Urinary bladder (tissue), 4 donors: ENCODE results near the gene PSMA5. TPM values are rescaled to one million over a fixed set of nuclear protein-coding genes. Genes with fewer than 3 reads are reported as not detected.
"Not testable (repeated sequence)": the region's sequence is repeated elsewhere in the genome, so short reads cannot be mapped to it uniquely, and the experiment has no call there.

Experiments used
- DNase-seq: peaks from one replicate; pipeline ENCODE4 v3.0.0-alpha.2; 2015; ENCODE audit errors: extremely low spot score
- H3K27ac ChIP-seq: one replicate; pipeline ENCODE4 v1.5.1; 2013; ENCODE audit warnings: low read depth, mild to moderate bottlenecking, moderate library complexity
- H3K36me3 ChIP-seq: one replicate; pipeline ENCODE4 v1.6.1; 2013; ENCODE audit warnings: mild to moderate bottlenecking, moderate library complexity; ENCODE audit not compliant: insufficient read depth
- H3K4me1 ChIP-seq: one replicate; pipeline ENCODE4 v1.6.1; 2013; ENCODE audit warnings: mild to moderate bottlenecking, moderate library complexity; ENCODE audit not compliant: insufficient read depth
- H3K4me3 ChIP-seq: one replicate; pipeline ENCODE4 v1.5.1; 2013; ENCODE audit warnings: low read depth, low read length
- WGBS: extraction: QIAGEN DNeasy Blood & Tissue Kit; methylation state at CpG from one replicate; pipeline ENCODE4 v1.1.7; 2013; 5-methylcytosine and 5-hydroxymethylcytosine counted together
- polyA plus RNA-seq: library from polyadenylated mRNA; stranded (reverse); fragments of 200-250 nt; gene quantifications from one replicate; pipeline ENCODE4 v1.2.3, GENCODE V29; 2013
- total RNA-seq: library from RNA; depleted of rRNA; stranded (reverse); fragments of >200 nt; gene quantifications from one replicate; pipeline ENCODE4 v1.2.3, GENCODE V29; 2014
- donor health status: healthy with polysubstance abuse.
- donor health status: healthy.

Gene PSMA5
- total and polyA plus RNA-seq, 2 donors: 35.5 to 53.5 TPM

DNA sequence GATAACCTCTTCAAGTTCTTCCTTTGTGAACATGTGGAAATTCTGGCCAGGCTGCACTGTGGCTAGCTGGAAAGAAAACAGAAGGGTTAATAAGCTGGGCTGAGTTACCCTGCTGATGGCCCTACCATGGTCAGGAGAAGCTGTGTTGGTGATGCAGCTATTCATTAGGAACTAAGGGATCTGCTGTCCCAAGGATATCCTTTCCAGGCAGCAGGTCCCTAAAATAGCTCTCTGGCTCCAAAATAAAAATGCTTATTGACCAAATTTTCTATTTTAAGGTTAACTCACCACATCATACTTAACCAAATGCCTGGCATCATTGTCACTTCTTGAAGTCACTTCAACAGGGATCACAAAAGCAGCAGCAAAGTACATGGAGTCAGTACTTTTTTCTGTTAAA is 24.2 kb downstream of the PSMA5 start:
- no peaks in the 10 kb centered on the region for H3K4me1 ChIP-seq
- DNase-seq: no peak
- H3K4me3 ChIP-seq: no peak overlapping the region
- no peaks in the 10 kb centered on the region for H3K36me3 ChIP-seq
- no peak overlapping the region for H3K27ac ChIP-seq

DNA sequence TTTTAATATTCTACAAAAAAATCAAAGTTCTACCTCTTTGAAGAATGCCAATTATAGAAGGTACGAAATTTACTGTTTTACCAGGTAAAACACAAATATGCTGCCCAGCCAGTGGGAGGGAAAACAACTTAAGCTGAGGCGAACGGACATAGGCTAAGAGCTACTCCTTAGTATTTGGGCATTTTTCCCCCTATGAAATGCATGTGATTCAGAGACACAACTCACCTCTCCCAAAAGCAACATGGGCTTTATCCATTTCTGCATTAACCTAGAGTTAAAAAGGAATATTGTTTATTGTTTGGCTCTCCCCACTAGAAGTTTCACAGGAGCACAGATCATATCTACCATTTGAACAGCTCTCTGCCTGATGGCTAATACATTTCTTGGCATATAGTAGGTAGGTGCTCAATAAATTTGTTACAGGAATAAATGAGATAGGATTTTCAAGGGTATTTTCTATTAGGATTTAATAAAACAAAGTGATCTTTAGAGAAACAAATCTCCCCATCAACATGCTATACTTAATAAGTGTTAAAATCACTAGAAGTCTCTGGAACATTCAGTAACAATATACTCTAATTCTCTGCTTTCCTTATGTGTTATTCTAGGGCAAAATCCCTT is 26.1 kb downstream of the PSMA5 start:
- no peak for DNase-seq
- no peak overlapping the region for H3K27ac ChIP-seq
- no peaks in the 10 kb centered on the region for H3K4me1 ChIP-seq
- 90% methylated on average over 3 of the region's 3 CpGs for WGBS
- H3K36me3 ChIP-seq: no peaks in the 10 kb centered on the region
- no peak overlapping the region for H3K4me3 ChIP-seq

DNA sequence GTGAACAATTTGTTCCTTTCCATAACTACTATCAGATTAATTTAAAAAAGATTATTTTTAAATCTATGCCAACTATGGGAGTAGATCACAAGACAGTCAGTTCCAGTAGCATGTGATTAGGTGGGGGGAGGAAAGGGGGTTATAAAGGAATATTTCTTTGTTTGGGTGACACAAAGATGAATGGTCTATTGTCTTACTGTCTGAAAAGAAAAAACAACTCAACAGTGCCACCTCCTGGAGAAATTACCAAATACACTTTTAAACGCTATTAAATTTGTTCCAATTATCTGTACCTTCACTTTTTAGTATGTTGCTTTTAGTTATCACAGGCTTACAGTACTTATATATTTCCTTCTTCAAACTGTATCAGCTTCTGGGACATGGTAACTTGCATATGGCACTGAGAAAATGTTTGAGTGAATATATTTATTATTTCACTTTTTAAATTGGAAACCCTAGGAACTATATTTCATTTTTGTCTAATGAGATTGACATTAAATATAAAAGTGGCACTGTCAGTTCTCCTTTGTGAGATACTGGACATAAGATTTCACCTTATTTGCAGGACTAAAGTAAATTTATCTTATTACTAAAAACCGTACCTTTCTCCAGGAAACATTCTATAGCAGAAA is 26.8 kb downstream of the PSMA5 start:
- Histone ChIP-seq H3K4me1 (no peaks in the 10 kb centered on the region), H3K27ac (no peak overlapping the region), H3K36me3 (no peaks in the 10 kb centered on the region), H3K4me3 (no peak overlapping the region)
- DNase-seq: no peak
- 45% methylated on average over 2 of the region's 2 CpGs for WGBS

DNA sequence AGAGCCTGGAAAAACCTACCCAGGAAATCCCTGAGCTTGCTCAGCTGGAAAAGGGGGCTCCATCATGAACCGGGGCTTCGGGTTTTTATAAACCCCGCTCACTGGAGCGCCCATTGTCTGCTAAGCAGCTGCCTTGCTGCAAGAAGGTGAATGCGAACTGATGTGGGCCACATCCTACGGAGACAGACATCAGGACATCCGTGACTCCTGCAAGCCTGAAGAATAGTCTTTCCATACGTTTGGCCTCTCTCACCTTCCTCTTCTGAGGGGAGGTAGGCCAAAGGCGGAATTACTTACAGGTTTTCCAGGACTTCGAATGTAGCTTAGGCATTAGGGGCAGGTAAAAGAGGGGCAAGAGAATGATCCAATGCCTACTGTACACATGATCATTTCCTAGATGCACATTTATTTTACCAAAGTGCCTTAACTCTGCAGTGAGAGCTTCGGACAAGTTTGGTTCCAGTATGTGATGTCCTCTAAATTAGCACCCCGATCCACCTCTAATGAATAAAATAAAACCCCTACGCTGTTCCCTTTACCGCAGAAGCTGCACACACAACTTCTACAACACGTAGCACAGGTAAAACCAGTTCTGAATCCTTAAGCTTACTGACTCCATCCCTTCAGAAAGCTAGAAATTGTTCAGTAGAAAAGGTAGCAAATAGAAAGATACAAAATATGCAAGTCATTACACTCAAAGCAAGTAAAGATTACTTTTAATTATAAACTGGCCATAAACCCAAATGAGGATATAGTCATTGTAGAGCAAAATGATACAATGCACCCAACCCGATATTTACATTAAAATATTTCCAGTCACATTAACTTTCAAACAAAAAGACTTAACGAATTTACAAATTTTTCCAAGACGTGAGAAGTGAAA is 27.7 kb downstream of the PSMA5 start:
- no peak for DNase-seq
- Histone ChIP-seq H3K4me3 (peak overlapping the region; percentile 90), H3K4me1 (no peaks in the 10 kb centered on the region), H3K36me3 (no peaks in the 10 kb centered on the region), H3K27ac (no peak overlapping the region)
- WGBS: 49% methylated on average over 18 of the region's 18 CpGs

DNA sequence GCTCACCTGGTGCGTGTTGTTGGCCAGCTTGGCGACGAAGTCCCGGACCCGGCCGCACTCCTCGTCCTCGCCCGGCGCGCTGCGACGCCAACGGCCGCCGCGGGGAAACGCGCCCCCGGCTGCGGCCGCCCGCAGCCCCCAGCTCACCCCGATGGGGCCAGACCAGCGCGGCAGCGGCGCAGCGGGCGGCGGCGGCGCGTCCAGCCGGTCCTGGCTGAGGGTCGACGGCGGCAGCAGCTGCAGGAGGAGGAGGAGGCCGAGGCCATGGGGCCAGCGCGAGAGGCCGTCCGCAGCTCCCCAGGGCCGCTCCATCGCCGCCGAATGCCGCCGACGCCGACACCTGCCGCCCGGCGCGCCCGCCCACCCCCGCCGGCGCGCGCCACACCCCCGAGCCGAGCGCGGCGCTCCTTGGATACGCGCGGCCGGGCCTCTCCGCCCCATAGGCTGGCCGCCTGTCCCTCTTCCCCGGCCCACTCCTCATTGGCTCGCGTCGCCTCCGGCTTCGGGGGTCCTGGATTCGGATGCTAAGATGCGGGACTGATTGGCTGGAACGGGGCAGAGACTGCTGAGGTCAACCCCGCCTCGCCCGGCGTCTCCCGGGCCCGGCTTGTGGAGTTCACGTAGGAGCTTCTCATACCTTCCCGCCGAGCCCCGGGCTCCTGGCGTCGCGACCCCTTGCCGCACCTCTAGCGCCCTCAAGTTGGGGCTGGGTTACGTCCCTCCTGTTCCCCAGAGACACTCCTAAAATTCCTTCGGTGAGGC is 28.5 kb downstream of the PSMA5 start, which contains the start of gene SORT1:
TSS of gene SORT1 (minus strand) at position 338 of the 762 bp plus-strand sequence. CDS start at position 312, 26 bp downstream.
- Histone ChIP-seq H3K4me3 (peak within 1 kb of the TSS; percentile 90), H3K4me1 (no peaks in the 10 kb centered on the region), H3K27ac (peak within 1 kb of the TSS; percentile 45), H3K36me3 (no peaks in the 10 kb centered on the region)
- peak; percentile 74 for DNase-seq
- under 1% methylated on average over 96 of the region's 98 CpGs for WGBS

DNA sequence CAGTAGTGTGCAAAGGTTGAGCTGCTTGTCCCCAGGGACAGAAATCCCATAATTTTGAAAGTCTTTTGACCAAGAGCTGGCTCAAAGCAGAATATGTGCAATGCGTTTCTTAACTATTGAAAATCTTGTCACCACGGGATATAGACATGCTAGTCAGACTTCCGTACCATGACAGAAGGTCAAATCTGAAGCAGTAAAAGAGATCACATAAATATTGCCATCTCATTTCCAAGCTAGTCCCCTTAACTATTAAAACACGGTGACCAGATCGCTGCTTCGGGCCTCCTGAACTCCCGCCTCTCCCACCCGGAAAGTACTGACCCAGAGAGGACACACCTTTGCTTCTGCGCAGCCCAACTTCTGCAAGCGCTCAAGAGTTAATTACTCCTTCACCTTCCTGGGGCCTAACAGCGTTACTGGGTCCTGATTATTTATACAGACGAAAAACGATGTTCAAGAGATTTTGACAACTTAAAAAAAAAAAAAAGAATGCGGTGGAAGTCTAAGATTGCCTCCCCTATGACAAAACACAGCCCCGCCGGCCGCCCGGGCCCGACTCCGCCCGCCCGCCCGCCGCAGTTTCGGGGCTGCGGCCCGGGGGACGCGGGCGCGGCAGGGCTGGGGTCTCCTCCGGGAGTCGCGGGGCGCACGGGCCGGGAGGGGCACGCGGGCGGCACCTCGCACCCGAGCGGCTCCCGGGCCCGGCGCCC is 29.2 kb downstream of the PSMA5 start:
- no peak for DNase-seq
- H3K4me3 ChIP-seq: peak overlapping the region; percentile 90
- H3K36me3 ChIP-seq: no peaks in the 10 kb centered on the region
- 5% methylated on average over 46 of the region's 46 CpGs for WGBS
- peak overlapping the region; percentile 45 for H3K27ac ChIP-seq
- H3K4me1 ChIP-seq: no peaks in the 10 kb centered on the region

DNA sequence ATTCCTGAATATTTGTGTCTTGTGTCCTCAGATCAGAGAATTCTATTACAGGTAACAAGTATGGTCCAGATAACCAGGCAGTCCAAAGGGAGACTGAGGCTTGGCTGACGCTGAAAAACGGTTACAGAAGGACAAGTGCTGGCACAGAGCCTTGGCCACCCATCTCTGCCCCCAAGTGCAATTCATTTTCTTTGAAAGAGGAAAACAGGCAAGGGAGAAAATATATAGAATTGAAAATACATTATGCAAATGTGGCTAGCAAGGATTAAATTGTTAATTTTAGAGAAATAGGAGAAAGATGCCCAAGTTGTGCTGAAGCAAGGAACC is 29.8 kb downstream of the PSMA5 start:
- peak overlapping the region; percentile 90 for H3K4me3 ChIP-seq
- no peak overlapping the region for H3K27ac ChIP-seq
- H3K4me1 ChIP-seq: no peaks in the 10 kb centered on the region
- DNase-seq: no peak
- 45% methylated on average over 2 of the region's 2 CpGs for WGBS
- H3K36me3 ChIP-seq: no peaks in the 10 kb centered on the region

DNA sequence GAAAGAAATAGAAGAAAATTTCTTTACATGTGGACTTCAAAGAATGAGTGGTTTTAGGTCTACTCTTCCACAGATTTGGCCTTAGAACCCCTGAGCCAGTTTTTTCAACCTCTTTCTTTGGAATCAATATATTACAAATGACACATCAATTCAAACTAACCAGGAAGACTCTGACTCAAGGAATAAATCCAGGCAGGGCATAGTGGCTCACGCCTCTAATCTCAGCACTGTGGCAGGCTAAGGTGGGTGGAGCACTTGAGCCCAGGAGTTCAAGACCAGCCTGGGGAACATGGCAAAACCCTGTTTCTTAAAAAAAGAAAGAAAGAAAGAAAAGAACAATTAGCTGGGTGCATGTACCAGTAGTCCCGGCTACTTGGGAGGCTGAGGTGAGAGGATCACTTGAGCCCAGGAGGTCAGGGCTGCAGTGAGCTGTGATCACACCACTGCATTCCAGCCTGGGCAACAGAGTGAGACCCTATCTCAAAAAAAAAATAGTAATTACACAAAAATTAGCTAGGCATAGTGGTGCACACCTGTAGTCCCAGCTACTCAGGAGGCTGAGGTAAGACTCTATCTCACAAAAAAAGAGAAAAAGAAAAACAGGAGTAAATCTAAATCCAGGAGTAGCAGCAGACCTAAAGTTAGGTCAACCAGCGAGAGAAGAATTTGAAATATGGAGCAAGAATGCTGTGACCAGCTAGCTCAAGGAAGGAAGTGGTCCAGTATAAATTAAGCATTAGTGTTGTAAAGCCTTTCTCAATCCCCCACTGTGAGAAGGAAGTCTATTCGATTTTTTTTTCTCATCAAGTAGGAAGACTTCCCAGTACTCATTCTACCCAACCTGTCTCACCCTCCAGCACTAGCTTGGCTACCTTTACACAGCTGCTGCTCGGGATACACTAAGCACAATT is 30.4 kb downstream of the PSMA5 start:
- Histone ChIP-seq H3K27ac (no peak overlapping the region), H3K4me3 (peak overlapping the region; percentile 90), H3K36me3 (no peaks in the 10 kb centered on the region), H3K4me1 (no peaks in the 10 kb centered on the region)
- no peak for DNase-seq
- 63% methylated on average over 5 of the region's 5 CpGs for WGBS

DNA sequence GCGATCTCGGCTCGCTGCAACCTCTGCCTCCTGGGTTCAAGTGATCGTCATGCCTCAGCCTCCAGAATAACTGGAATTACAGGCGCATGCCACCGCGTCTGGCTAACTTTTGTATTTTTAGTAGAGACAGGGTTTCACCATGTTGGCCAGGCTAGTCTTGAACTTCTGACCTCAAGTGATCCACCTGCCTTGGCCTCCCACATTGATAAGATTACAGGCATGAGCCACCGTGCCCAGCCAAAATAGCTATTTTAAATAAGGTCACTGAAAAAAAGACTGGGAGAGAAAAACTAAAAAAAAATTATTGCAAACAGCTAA is 31.0 kb downstream of the PSMA5 start:
- not testable (repeated sequence) for DNase-seq, H3K36me3 ChIP-seq, H3K27ac ChIP-seq, H3K4me3 ChIP-seq, H3K4me1 ChIP-seq
- 81% methylated on average over 8 of the region's 8 CpGs for WGBS

DNA sequence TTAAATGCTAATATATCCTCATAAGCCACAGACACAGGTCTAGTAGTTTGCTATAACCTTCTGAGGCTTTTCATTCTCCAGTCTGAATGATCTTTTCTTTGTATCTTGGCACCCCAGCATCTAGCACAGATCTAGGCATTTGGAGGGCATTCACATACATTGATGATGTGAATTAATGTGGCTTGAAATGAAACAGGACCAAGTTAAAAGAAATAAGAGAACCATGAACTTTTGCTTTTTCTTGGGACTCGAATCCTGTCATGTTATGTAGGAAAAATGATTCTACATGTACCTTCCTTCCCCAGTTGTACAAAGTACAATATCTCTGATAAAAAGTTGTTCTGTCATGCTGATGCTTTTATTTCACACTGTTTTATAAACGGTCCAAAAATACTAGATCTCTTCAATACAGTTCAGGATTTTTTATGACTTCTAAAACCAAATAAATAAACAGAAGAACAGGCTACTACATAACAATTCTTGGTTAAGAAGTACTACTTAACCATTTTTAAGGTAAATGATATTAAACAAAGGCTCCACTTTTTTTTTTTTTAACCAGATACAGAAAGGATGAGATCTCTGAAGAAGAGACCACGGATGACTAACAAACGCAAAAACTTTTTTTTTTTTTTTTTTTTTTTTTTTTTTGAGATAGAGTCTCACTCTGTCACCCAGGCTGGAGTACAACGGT is 31.5 kb downstream of the PSMA5 start:
- WGBS: 70% methylated on average over 5 of the region's 5 CpGs
- peak overlapping the region; percentile 30 for H3K27ac ChIP-seq
- no peaks in the 10 kb centered on the region for H3K36me3 ChIP-seq
- no peak overlapping the region for H3K4me3 ChIP-seq
- no peaks in the 10 kb centered on the region for H3K4me1 ChIP-seq
- no peak for DNase-seq

DNA sequence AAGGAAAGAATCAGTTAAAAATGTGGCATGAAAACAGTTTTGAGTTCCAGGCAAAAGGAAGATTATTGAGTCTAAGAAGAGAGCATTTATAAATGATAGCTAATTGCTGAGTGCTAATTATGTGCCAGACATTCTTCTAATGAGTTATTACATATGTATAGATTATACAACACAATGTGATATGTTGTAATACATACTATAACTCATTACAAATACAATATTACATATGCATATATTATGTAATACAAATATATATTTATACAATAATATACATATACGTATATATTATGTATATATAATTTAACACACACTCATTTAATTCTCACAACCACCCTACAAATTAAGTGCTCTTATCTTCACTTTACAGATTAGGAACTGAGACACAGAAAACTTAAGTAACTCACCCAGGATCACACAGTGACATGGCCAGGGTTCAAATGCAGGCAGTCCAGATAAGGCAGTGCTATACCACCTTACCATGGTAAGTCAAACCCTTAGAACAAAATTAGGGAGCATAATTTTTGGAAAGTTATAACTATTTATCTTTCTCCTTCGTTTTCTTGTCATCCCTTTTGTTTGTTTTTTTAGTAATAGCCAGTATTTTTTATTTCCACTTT is 32.5 kb downstream of the PSMA5 start:
- DNase-seq: no peak
- Histone ChIP-seq H3K4me3 (no peak overlapping the region), H3K27ac (peak overlapping the region; percentile 46), H3K4me1 (no peaks in the 10 kb centered on the region), H3K36me3 (no peaks in the 10 kb centered on the region)
- WGBS: 52% methylated on average over 2 of the region's 2 CpGs
